Lower leg skin (tissue), 4 donors: Measurements from ENCODE around the gene ADSS1. TPM values are rescaled to one million over a fixed set of nuclear protein-coding genes. Genes with fewer than 3 reads are reported as not detected.

Experiments
- DNase-seq, 2 donors: peaks; one replicate each; pipeline ENCODE4 v3.0.0-alpha.2; 2019; ENCODE audit warnings: low spot score in 2 of 2
- H3K4me3 ChIP-seq: fragments of 200-600 bp; sonication (generic); 2 replicates; pipeline ENCODE4 v1.5.1; 2017; ENCODE audit warnings: mild to moderate bottlenecking, low read depth; ENCODE audit not compliant: poor library complexity, severe bottlenecking
- CTCF ChIP-seq, 3 donors: fragments of 450-650 bp; IDR thresholded peaks; one replicate each; pipeline ENCODE4 v1.5.1; 2016; ENCODE audit warnings: antibody characterized with exemption in 3 of 3, mild to moderate bottlenecking in 3 of 3, moderate library complexity in 2 of 3
- POLR2A ChIP-seq, 2 donors: fragments of 450-650 bp; IDR thresholded peaks; one replicate each; pipeline ENCODE4 v1.6.1; 2016 to 2017; ENCODE audit warnings: antibody characterized with exemption in 2 of 2, mild to moderate bottlenecking in 1 of 2, moderate library complexity in 1 of 2
- WGBS, 2 donors: methylation state at CpG; one replicate each; pipeline ENCODE4 v1.1.5; 2018; 5-methylcytosine and 5-hydroxymethylcytosine counted together
- intact Hi-C: fragments of 100-400 bp; cut with DNase I; formaldehyde crosslinking; loops from one replicate; pipeline ENCODE4 v1.15.0; 2023; ENCODE audit warnings: low total_unique reads
- total RNA-seq, 4 donors: library from RNA; depleted of rRNA; stranded (reverse); fragments of >200 nt; gene quantifications; one replicate each; pipeline ENCODE4 v1.1.0, GENCODE V29; 2016

ADSS1 gene
- total RNA-seq, 4 donors from 2014 or later, result 5.5 to 8.7 (median 7.2) TPM

- intact Hi-C loops, result no loop called here
- H3K4me3 ChIP-seq, result no peak overlapping the region
- DNase-seq, result no peak
- TF ChIP-seq CTCF (IDR thresholded peaks at IDR 0.05), result no peak
- no peak for TF ChIP-seq POLR2A (IDR thresholded peaks at IDR 0.05)
- 90 to 95% methylated on average over 33 to 34 of the region's 34 CpGs for WGBS, 2 donors
Observed at GRCh38 chr14:104710071-104710735, 13.8 kb upstream of the ADSS1 start.

- no peak for TF ChIP-seq POLR2A (IDR thresholded peaks at IDR 0.05)
- TF ChIP-seq CTCF (IDR thresholded peaks at IDR 0.05), result no peak
- intact Hi-C loops, result no loop called here
- DNase-seq, result no peak
- no peak overlapping the region for H3K4me3 ChIP-seq
- WGBS, 2 donors, result 88% methylated on average over 30 to 35 of the region's 40 CpGs
Observed at GRCh38 chr14:104712881-104713734, 10.9 kb upstream of the ADSS1 start.

- no peak for TF ChIP-seq CTCF (IDR thresholded peaks at IDR 0.05)
- no peak for TF ChIP-seq POLR2A (IDR thresholded peaks at IDR 0.05)
- intact Hi-C loops, result no loop called here
- 93 to 98% methylated on average over 7 to 15 of the region's 16 CpGs for WGBS, 2 donors
- DNase-seq, result no peak
- no peak overlapping the region for H3K4me3 ChIP-seq
Observed at GRCh38 chr14:104714066-104714465, 10.0 kb upstream of the ADSS1 start.

- intact Hi-C loops, result no loop called here
- no peak for DNase-seq
- WGBS, 2 donors, result 81 to 82% methylated on average over 31 of the region's 31 CpGs
- no peak overlapping the region for H3K4me3 ChIP-seq
- TF ChIP-seq POLR2A (IDR thresholded peaks at IDR 0.05), result no peak
- TF ChIP-seq CTCF (IDR thresholded peaks at IDR 0.05), result no peak
Observed at GRCh38 chr14:104714681-104715080, 9.3 kb upstream of the ADSS1 start.

DNA sequence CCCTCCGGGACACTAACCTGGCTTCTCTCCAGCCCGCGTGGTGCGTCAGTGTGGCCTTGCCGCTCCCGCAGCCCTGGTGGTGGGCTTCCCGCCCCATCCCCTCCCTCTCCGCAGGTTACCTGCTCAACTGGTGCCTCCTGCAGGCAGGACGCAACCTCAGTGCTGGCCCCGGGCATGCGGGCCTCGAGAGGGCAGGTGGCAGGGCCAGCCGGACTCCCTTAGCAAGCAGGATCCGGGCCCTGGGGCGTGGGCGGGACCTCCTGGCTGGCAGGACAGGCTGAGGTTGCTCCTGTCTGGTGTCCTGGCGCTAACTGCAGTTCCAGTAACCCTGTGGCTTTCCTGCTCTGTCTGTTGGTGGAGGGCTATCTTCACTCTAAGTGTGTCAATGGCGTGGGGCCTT is 8.6 kb upstream of the ADSS1 start:
- no peak for TF ChIP-seq POLR2A (IDR thresholded peaks at IDR 0.05)
- TF ChIP-seq CTCF (IDR thresholded peaks at IDR 0.05), result no peak
- H3K4me3 ChIP-seq, result no peak overlapping the region
- intact Hi-C loops, result no loop called here
- DNase-seq, result no peak
- 73 to 74% methylated on average over 11 to 15 of the region's 18 CpGs for WGBS, 2 donors
